GM23338 (cell line): ENCODE data around the gene TIMP3. TPM values are rescaled to one million over a fixed set of nuclear protein-coding genes. Genes with fewer than 3 reads are reported as not detected.

Experiments
- ATAC-seq: fragments of 200-7000 bp; cut with Tn5 transposase; 3 replicates; pipeline ENCODE4 v1.9.1; 2020
- DNase-seq: peaks from one replicate; pipeline ENCODE4 v3.0.0-alpha.2; 2015; ENCODE audit warnings: low spot score
- H2AFZ ChIP-seq: fragments of 200-600 bp; sonication (generic); 2 replicates; pipeline ENCODE4 v1.8.0; 2016; ENCODE audit warnings: antibody characterized with exemption, mild to moderate bottlenecking, moderate library complexity
- H3F3A ChIP-seq: fragments of 200-600 bp; sonication (generic); replicated peaks from 2 replicates; pipeline ENCODE4 v1.8.0; 2017; ENCODE audit warnings: antibody characterized with exemption, mixed run types, low read depth
- H3K27ac ChIP-seq: fragments of 200-600 bp; sonication (generic); 2 replicates; pipeline ENCODE4 v1.6.1; 2016; ENCODE audit warnings: low read depth
- H3K27me3 ChIP-seq: fragments of 200-600 bp; sonication (generic); 2 replicates; pipeline ENCODE4 v1.8.0; 2016; ENCODE audit warnings: mild to moderate bottlenecking, mixed run types, moderate library complexity; ENCODE audit not compliant: insufficient read depth
- H3K36me3 ChIP-seq: fragments of 200-600 bp; sonication (generic); 2 replicates; pipeline ENCODE4 v1.8.0; 2016; ENCODE audit warnings: mild to moderate bottlenecking; ENCODE audit not compliant: insufficient read depth
- H3K4me1 ChIP-seq: fragments of 200-600 bp; sonication (generic); 2 replicates; pipeline ENCODE4 v1.8.0; 2016; ENCODE audit warnings: mild to moderate bottlenecking, moderate library complexity; ENCODE audit not compliant: insufficient read depth
- H3K4me2 ChIP-seq: fragments of 200-600 bp; sonication (generic); 2 replicates; pipeline ENCODE4 v1.7.1; 2017; ENCODE audit warnings: mixed run types
- H3K4me3 ChIP-seq: fragments of 200-600 bp; sonication (generic); 2 replicates; pipeline ENCODE4 v1.6.1; 2016; ENCODE audit warnings: mixed run types
- H3K79me2 ChIP-seq: fragments of 200-600 bp; sonication (generic); replicated peaks from 2 replicates; pipeline ENCODE4 v1.8.0; 2017; ENCODE audit warnings: mild to moderate bottlenecking; ENCODE audit not compliant: insufficient read depth
- H3K9me2 ChIP-seq: fragments of 200-600 bp; sonication (generic); 2 replicates; pipeline ENCODE4 v1.8.0; 2017; ENCODE audit not compliant: insufficient read depth
- H4K20me1 ChIP-seq: fragments of 200-600 bp; sonication (generic); replicated peaks from 2 replicates; pipeline ENCODE4 v1.8.0; 2017; ENCODE audit warnings: mild to moderate bottlenecking; ENCODE audit not compliant: insufficient read depth
- H3K27ac Mint-ChIP-seq: 2 replicates; pipeline ENCODE4 v1.8.0; 2020; ENCODE audit warnings: inconsistent platforms, mild to moderate bottlenecking, moderate library complexity, mixed read lengths
- H3K27me3 Mint-ChIP-seq: 3 replicates; pipeline ENCODE4 v1.8.0; 2022; ENCODE audit warnings: low read depth, mild to moderate bottlenecking, moderate library complexity, mixed read lengths, inconsistent platforms; ENCODE audit not compliant: insufficient read depth, poor library complexity
- H3K36me3 Mint-ChIP-seq: 3 replicates; pipeline ENCODE4 v1.8.0; 2021; ENCODE audit warnings: low read depth, mild to moderate bottlenecking, inconsistent platforms, moderate library complexity, mixed read lengths
- H3K4me1 Mint-ChIP-seq: 3 replicates; pipeline ENCODE4 v1.8.0; 2020; ENCODE audit warnings: mild to moderate bottlenecking, inconsistent platforms, mixed read lengths
- H3K4me3 Mint-ChIP-seq: 3 replicates; pipeline ENCODE4 v1.8.0; 2021; ENCODE audit warnings: moderate library complexity, mild to moderate bottlenecking, inconsistent platforms, mixed read lengths
- H3K9me3 Mint-ChIP-seq: 3 replicates; pipeline ENCODE4 v1.8.0; 2020; ENCODE audit warnings: moderate library complexity, mild to moderate bottlenecking, inconsistent platforms, mixed read lengths
- EZH2 ChIP-seq: fragments of 200-600 bp; sonication (generic); IDR thresholded peaks from one replicate; pipeline ENCODE4 v1.8.0; 2017; ENCODE audit warnings: antibody characterized with exemption, mild to moderate bottlenecking, low read depth; ENCODE audit not compliant: unreplicated experiment
- EZH2phosphoT487 ChIP-seq: fragments of 200-600 bp; sonication (generic); IDR thresholded peaks from one replicate; pipeline ENCODE4 v1.8.1; 2018; ENCODE audit warnings: antibody characterized with exemption; ENCODE audit not compliant: unreplicated experiment
- NANOG ChIP-seq: IDR thresholded peaks from 2 replicates; pipeline ENCODE4 v1.6.1; 2016; ENCODE audit warnings: antibody characterized with exemption, borderline replicate concordance
- POLR2AphosphoS5 ChIP-seq: IDR thresholded peaks from 2 replicates; pipeline ENCODE4 v1.6.1; 2016; ENCODE audit warnings: antibody characterized with exemption, low read depth
- ZNF114 ChIP-seq: fragments of 250-450 bp; sonication (Bioruptor Pico); IDR thresholded peaks from 2 replicates; pipeline ENCODE4 v1.5.0; 2020; ENCODE audit warnings: mild to moderate bottlenecking, moderate library complexity
- ZNF331 ChIP-seq: fragments of 250-450 bp; sonication (Bioruptor Pico); IDR thresholded peaks from 2 replicates; pipeline ENCODE4 v1.5.0; 2020; ENCODE audit warnings: low read depth, mild to moderate bottlenecking, moderate library complexity
- polyA plus RNA-seq: library from polyadenylated mRNA; unstranded; fragments of >200 nt; fragmentation: Nextera tagmentation; extraction: Ambion mirVana; gene quantifications from 2 replicates; pipeline ENCODE4 v1.2.1, GENCODE V29; 2016
- total RNA-seq: library from RNA; depleted of rRNA; stranded (reverse); fragments of >200 nt; shearing (Covaris generic); gene quantifications from 2 replicates; pipeline ENCODE4 v1.2.3, GENCODE V29; 2014
- TF ChIP-seq, protein P1 (sequence below): IDR thresholded peaks from one replicate; pipeline ENCODE4 v1.6.1; 2018; ENCODE audit warnings: antibody characterized with exemption; ENCODE audit not compliant: unreplicated experiment
- TF ChIP-seq, protein P2 (sequence below), 2 experiments: fragments of 200-600 bp in 1 of 2; sonication (generic) in 1 of 2; conservative IDR thresholded peaks; 2 replicates each; pipeline versions ENCODE4 v1.5.1 to v1.6.1; 2016 to 2017; ENCODE audit warnings: antibody characterized with exemption in 2 of 2, low read depth in 2 of 2, mild to moderate bottlenecking in 2 of 2, moderate library complexity in 1 of 2
- TF ChIP-seq, protein P3 (sequence below): IDR thresholded peaks from 2 replicates; pipeline ENCODE4 v1.6.1; 2016; ENCODE audit warnings: antibody characterized with exemption
- TF ChIP-seq, protein P4 (sequence below): fragments of 250-450 bp; sonication (Bioruptor Pico); IDR thresholded peaks from 2 replicates; pipeline ENCODE4 v1.5.0; 2020; ENCODE audit warnings: mild to moderate bottlenecking, moderate library complexity

TIMP3 gene
- total and polyA plus RNA-seq, 2 experiments from 2014 or later: 1.4 to 4.3 TPM

DNA sequence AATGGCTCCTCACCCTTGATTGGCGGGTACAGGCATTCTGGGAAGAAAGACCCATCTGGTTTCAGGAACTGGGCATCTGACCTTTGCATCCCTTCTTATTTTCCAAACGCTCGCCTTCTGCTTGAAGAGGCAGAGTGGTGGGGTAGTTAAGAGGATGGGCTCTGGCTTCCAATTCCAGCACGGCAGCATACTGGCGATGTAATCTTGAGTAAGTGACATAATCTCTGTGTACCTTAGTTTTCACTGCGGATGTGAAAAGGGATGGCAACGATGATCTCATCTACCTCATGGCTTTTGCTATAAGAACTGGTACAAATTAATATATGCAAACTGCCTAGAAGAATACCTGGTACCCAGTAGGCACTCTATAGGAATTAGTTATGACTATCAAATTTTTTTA, 10.0 kb upstream of the TIMP3 start:
- Mint-ChIP-seq H3K9me3 (no peaks in the 10 kb centered on the region), H3K36me3 (0 out of 3 replicates have a peak, but pooled peaks cover 2% of the 10 kb centered on the region), H3K4me3 (no peak overlapping the region), H3K27ac (no peak overlapping the region), H3K4me1 (peaks cover 6% of the 10 kb centered on the region), H3K27me3 (no peaks in the 10 kb centered on the region)
- no peak overlapping the region for H2AFZ ChIP-seq
- ATAC-seq: no peak
- no peaks in the 10 kb centered on the region for H3F3A ChIP-seq
- no peaks in the 10 kb centered on the region for H3K27me3 ChIP-seq
- no peak for DNase-seq
- H3K36me3 ChIP-seq: no peaks in the 10 kb centered on the region
- TF ChIP-seq, protein P1, sequence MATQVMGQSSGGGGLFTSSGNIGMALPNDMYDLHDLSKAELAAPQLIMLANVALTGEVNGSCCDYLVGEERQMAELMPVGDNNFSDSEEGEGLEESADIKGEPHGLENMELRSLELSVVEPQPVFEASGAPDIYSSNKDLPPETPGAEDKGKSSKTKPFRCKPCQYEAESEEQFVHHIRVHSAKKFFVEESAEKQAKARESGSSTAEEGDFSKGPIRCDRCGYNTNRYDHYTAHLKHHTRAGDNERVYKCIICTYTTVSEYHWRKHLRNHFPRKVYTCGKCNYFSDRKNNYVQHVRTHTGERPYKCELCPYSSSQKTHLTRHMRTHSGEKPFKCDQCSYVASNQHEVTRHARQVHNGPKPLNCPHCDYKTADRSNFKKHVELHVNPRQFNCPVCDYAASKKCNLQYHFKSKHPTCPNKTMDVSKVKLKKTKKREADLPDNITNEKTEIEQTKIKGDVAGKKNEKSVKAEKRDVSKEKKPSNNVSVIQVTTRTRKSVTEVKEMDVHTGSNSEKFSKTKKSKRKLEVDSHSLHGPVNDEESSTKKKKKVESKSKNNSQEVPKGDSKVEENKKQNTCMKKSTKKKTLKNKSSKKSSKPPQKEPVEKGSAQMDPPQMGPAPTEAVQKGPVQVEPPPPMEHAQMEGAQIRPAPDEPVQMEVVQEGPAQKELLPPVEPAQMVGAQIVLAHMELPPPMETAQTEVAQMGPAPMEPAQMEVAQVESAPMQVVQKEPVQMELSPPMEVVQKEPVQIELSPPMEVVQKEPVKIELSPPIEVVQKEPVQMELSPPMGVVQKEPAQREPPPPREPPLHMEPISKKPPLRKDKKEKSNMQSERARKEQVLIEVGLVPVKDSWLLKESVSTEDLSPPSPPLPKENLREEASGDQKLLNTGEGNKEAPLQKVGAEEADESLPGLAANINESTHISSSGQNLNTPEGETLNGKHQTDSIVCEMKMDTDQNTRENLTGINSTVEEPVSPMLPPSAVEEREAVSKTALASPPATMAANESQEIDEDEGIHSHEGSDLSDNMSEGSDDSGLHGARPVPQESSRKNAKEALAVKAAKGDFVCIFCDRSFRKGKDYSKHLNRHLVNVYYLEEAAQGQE: no peak
- no peak for TF ChIP-seq NANOG
- TF ChIP-seq POLR2AphosphoS5: no peak
- no peak for TF ChIP-seq EZH2
- TF ChIP-seq ZNF114 (CRISPR knock-in tag): no peak
- TF ChIP-seq, protein P2, sequence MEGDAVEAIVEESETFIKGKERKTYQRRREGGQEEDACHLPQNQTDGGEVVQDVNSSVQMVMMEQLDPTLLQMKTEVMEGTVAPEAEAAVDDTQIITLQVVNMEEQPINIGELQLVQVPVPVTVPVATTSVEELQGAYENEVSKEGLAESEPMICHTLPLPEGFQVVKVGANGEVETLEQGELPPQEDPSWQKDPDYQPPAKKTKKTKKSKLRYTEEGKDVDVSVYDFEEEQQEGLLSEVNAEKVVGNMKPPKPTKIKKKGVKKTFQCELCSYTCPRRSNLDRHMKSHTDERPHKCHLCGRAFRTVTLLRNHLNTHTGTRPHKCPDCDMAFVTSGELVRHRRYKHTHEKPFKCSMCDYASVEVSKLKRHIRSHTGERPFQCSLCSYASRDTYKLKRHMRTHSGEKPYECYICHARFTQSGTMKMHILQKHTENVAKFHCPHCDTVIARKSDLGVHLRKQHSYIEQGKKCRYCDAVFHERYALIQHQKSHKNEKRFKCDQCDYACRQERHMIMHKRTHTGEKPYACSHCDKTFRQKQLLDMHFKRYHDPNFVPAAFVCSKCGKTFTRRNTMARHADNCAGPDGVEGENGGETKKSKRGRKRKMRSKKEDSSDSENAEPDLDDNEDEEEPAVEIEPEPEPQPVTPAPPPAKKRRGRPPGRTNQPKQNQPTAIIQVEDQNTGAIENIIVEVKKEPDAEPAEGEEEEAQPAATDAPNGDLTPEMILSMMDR (conservative IDR thresholded peaks at IDR 0.05; ENCODE audit: low read depth in 2 of 2): no peak
- TF ChIP-seq, protein P3, sequence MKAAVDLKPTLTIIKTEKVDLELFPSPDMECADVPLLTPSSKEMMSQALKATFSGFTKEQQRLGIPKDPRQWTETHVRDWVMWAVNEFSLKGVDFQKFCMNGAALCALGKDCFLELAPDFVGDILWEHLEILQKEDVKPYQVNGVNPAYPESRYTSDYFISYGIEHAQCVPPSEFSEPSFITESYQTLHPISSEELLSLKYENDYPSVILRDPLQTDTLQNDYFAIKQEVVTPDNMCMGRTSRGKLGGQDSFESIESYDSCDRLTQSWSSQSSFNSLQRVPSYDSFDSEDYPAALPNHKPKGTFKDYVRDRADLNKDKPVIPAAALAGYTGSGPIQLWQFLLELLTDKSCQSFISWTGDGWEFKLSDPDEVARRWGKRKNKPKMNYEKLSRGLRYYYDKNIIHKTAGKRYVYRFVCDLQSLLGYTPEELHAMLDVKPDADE: no peak
- no peak for TF ChIP-seq EZH2phosphoT487
- TF ChIP-seq ZNF331 (CRISPR knock-in tag): no peak
- H3K4me3 ChIP-seq: no peak overlapping the region
- no peak overlapping the region for H3K4me2 ChIP-seq
- H3K9me2 ChIP-seq: no peaks in the 10 kb centered on the region
- no peaks in the 10 kb centered on the region for H3K4me1 ChIP-seq
- peaks cover 3% of the 10 kb centered on the region; the same call in 1 of the 2 replicates for H4K20me1 ChIP-seq
- no peak overlapping the region for H3K27ac ChIP-seq
- no peaks in the 10 kb centered on the region for H3K79me2 ChIP-seq

DNA sequence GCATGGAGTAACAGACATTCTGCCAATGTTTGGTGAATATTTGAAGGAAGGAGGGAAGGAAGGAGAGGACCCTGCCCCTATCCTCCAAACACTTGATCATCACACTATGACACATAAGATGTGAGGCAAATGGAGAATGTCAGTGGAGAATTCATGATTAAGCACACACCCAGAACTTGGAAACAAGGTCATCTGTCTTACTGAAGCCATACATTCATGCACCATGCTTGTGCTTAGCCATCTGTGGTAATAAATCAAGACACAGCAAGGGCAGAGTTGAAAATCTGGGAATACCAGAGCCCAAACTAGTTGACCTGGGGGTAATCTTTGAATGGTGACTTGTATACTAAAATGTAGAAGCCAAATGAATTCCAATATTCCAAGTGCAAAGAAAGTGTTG, 7.9 kb upstream of the TIMP3 start:
- no peaks in the 10 kb centered on the region for H3K79me2 ChIP-seq
- TF ChIP-seq ZNF331 (CRISPR knock-in tag): no peak
- TF ChIP-seq, protein P4, sequence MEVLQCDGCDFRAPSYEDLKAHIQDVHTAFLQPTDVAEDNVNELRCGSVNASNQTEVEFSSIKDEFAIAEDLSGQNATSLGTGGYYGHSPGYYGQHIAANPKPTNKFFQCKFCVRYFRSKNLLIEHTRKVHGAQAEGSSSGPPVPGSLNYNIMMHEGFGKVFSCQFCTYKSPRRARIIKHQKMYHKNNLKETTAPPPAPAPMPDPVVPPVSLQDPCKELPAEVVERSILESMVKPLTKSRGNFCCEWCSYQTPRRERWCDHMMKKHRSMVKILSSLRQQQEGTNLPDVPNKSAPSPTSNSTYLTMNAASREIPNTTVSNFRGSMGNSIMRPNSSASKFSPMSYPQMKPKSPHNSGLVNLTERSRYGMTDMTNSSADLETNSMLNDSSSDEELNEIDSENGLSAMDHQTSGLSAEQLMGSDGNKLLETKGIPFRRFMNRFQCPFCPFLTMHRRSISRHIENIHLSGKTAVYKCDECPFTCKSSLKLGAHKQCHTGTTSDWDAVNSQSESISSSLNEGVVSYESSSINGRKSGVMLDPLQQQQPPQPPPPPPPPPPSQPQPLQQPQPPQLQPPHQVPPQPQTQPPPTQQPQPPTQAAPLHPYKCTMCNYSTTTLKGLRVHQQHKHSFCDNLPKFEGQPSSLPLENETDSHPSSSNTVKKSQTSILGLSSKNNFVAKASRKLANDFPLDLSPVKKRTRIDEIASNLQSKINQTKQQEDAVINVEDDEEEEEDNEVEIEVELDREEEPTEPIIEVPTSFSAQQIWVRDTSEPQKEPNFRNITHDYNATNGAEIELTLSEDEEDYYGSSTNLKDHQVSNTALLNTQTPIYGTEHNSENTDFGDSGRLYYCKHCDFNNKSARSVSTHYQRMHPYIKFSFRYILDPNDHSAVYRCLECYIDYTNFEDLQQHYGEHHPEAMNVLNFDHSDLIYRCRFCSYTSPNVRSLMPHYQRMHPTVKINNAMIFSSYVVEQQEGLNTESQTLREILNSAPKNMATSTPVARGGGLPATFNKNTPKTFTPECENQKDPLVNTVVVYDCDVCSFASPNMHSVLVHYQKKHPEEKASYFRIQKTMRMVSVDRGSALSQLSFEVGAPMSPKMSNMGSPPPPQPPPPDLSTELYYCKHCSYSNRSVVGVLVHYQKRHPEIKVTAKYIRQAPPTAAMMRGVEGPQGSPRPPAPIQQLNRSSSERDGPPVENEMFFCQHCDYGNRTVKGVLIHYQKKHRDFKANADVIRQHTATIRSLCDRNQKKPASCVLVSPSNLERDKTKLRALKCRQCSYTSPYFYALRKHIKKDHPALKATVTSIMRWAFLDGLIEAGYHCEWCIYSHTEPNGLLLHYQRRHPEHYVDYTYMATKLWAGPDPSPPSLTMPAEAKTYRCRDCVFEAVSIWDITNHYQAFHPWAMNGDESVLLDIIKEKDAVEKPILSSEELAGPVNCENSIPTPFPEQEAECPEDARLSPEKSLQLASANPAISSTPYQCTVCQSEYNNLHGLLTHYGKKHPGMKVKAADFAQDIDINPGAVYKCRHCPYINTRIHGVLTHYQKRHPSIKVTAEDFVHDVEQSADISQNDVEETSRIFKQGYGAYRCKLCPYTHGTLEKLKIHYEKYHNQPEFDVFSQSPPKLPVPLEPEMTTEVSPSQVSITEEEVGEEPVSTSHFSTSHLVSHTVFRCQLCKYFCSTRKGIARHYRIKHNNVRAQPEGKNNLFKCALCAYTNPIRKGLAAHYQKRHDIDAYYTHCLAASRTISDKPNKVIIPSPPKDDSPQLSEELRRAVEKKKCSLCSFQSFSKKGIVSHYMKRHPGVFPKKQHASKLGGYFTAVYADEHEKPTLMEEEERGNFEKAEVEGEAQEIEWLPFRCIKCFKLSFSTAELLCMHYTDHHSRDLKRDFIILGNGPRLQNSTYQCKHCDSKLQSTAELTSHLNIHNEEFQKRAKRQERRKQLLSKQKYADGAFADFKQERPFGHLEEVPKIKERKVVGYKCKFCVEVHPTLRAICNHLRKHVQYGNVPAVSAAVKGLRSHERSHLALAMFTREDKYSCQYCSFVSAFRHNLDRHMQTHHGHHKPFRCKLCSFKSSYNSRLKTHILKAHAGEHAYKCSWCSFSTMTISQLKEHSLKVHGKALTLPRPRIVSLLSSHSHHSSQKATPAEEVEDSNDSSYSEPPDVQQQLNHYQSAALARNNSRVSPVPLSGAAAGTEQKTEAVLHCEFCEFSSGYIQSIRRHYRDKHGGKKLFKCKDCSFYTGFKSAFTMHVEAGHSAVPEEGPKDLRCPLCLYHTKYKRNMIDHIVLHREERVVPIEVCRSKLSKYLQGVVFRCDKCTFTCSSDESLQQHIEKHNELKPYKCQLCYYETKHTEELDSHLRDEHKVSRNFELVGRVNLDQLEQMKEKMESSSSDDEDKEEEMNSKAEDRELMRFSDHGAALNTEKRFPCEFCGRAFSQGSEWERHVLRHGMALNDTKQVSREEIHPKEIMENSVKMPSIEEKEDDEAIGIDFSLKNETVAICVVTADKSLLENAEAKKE (CRISPR knock-in tag): no peak
- TF ChIP-seq ZNF114 (CRISPR knock-in tag): no peak
- no peaks in the 10 kb centered on the region for H3K9me2 ChIP-seq
- H3K4me3 ChIP-seq: no peak overlapping the region
- H2AFZ ChIP-seq: no peak overlapping the region
- H3K27me3 Mint-ChIP-seq: peaks cover 3% of the 10 kb centered on the region
- no peak for DNase-seq
- peaks cover 6% of the 10 kb centered on the region for H3K4me1 Mint-ChIP-seq
- 0 out of 3 replicates have a peak, but pooled peaks cover 2% of the 10 kb centered on the region for H3K36me3 Mint-ChIP-seq
- H3K4me3 Mint-ChIP-seq: no peak overlapping the region
- H3K27ac ChIP-seq: no peak overlapping the region
- H3F3A ChIP-seq: no peaks in the 10 kb centered on the region
- H3K27ac Mint-ChIP-seq: no peak overlapping the region
- no peak overlapping the region for H3K4me2 ChIP-seq
- no peak for ATAC-seq
- H3K9me3 Mint-ChIP-seq: no peaks in the 10 kb centered on the region
- no peaks in the 10 kb centered on the region for H3K4me1 ChIP-seq
- H4K20me1 ChIP-seq: peaks cover 3% of the 10 kb centered on the region; the same call in 1 of the 2 replicates
- H3K36me3 ChIP-seq: no peaks in the 10 kb centered on the region
- no peaks in the 10 kb centered on the region for H3K27me3 ChIP-seq
